Uterus (tissue), 2 donors: ENCODE data around the gene FJX1.

Experiments
- CTCF ChIP-seq, 4 experiments: fragments of 200-600 bp in 2 of 4; fragments of 450-650 bp in 2 of 4; sonication (generic) in 2 of 4; IDR thresholded peaks; one replicate each; pipeline ENCODE4 v1.5.1; 2016 to 2019; ENCODE audit warnings: antibody characterized with exemption in 4 of 4, mild to moderate bottlenecking in 2 of 4, moderate library complexity in 1 of 4
- POLR2A ChIP-seq, 2 donors: fragments of 450-650 bp; IDR thresholded peaks; one replicate each; pipeline ENCODE4 v1.6.1; 2016; ENCODE audit warnings: antibody characterized with exemption in 2 of 2, mild to moderate bottlenecking in 1 of 2, moderate library complexity in 1 of 2

GRCh38 chr11:35622070-35622469, 3.8 kb downstream of the FJX1 start:
- TF ChIP-seq CTCF (IDR thresholded peaks at IDR 0.05), result no peak
- no peak for TF ChIP-seq POLR2A (IDR thresholded peaks at IDR 0.05)
